ENCODE data around the gene BRWD1.
A peak's percentile ranks its signal among the peaks of the same experiment; 100 is the strongest.
"Not testable (repeated sequence)": the region's sequence is repeated elsewhere in the genome, so short reads cannot be mapped to it uniquely, and the experiment has no call there.

Gene BRWD1

DNA sequence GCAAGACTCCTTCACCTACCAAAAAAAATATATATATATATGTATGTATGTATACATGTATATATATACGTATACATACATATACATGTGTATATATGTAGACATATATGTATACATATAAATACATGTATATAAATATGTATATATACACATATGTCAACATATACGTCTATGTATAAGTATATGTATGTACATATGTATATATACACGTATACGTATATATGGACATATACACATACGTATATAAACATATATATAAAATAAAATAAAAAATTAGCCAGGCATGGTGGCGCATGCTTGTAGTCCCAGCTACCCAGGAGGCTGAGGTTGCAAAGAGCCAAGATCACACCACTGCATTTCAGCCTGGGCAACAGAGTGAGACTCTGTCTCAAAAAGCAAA lies 31.6 kb downstream of the BRWD1 start:
- no peak for DNase-seq (ENCODE audit: low spot score)

- DNase-seq (ENCODE audit: low spot score) = no peak
Measured at GRCh38 chr21:39281207-39281606, 32.2 kb downstream of the BRWD1 start.

DNA sequence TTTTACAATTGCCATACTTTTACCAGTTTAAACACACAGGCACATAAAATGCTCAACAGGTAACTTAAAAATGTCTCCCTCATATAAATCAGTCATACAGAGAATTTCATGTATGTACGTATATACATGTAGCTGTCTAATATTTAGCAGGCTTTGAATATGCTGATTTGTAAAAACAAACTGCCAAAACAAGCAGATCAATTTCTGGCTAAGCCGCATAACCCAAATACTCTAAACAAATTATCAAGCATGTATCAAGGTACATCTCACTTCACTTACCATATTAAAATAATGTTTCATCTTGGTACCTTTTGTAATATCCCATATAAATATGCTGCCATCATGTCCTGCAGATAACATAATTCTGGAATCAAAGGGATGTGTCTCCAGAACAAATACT lies 43.8 kb downstream of the BRWD1 start:
- DNase-seq (ENCODE audit: low spot score) = no peak

- no peak for DNase-seq (ENCODE audit: low spot score)
Measured at GRCh38 chr21:39265603-39266002, 47.8 kb downstream of the BRWD1 start.

DNA sequence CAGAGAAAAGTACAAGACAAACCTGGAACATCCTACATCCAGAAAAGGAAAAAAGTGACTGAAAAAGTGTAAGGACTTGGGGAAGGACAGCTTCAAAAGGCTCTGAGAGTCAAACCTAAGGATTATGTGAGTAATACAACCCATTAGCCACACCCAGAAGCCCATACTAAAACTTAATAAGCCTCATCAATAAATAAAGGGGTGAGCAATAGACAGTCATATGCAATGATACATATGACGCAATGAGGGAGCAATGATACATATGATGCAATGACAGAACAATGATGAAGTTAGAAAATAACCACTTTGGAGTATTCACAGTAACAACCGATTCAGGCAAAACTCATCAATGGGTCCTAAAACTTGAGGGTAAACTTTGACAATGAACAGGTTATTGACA lies 50.1 kb downstream of the BRWD1 start:
- DNase-seq (ENCODE audit: low spot score) = peak; percentile 62

- no peak for DNase-seq (ENCODE audit: low spot score)
Measured at GRCh38 chr21:39258207-39258606, 55.2 kb downstream of the BRWD1 start.

DNA sequence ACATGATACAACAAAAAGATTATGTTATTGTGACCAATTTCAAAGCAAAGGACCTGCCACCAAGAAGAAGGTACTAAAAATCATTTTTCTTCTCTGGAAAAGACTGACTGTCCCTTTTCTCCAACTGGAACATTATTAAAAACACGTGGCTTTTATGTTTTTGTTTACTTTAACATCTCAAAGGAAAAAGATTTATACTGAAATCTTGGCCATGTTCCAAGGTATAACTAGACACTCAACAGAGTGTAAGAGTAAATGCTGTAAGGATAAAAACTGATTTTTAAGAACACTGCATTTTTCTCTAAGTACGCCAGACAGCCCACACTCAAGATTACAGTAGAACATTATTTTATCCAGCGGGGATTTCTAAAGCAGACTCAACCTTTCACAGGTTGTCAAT lies 62.1 kb downstream of the BRWD1 start:
- no peak for DNase-seq (ENCODE audit: low spot score)

GRCh38 chr21:39238275-39238674 lies 75.2 kb downstream of the BRWD1 start:
- no peak for DNase-seq (ENCODE audit: low spot score)

- no peak for DNase-seq (ENCODE audit: low spot score)
Measured at GRCh38 chr21:39232861-39233291, 80.6 kb downstream of the BRWD1 start.

DNA sequence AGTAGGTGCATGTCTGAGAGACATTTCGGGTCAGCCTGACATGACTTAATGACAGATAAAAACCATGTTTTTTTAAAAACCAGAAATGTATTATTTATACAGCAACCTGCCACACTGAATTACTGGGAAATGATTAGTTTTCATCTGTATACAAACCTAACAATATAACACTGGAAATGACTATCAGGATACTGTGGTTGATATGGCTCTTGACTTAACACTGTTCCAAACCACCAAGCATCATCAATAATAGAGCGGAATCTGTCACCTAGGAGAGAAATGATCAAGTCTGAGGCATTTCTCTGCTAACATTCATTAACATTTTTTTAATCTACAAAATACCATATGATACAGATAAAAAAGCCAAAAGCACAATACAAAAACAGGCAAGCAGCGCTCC lies 88.5 kb downstream of the BRWD1 start:
- no peak for DNase-seq (ENCODE audit: low spot score)

GRCh38 chr21:39221997-39222486 lies 91.4 kb downstream of the BRWD1 start:
- DNase-seq (ENCODE audit: low spot score) = no peak

DNA sequence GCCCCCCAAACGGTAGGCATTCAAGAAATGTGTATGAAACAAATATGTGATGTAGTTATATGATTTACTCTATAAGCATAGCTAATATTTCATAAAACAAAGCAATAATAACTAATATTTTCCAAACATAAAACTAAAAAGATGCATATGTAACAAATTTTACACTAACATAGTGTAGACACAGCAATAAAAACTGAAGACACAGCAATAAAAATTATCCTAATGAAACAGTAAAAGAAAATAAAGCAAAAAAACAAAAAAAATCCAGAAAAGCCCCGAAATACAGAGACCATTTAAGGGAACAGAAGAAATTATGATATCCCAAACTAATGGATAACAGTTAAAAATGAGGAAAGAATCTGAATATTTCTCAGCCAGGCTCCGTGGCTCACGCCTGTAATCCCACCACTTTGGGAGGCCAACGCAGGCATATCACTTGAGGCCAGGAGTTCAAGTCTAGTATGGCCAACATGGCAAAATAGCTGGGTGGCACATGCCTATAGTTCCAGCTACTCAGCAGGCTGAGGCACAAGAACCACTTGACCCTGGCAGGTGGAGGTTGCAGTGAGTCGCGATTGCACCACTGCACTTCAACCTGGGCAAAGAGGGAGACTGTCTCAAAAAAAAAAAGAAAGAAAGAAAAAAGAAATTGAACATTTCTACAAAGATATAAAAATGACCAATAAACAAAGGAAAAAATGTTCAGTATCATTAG lies 92.0 kb downstream of the BRWD1 start:
- no peak for DNase-seq (ENCODE audit: low spot score)

- DNase-seq (ENCODE audit: low spot score) = not testable (repeated sequence)
Measured at GRCh38 chr21:39220875-39221274, 92.6 kb downstream of the BRWD1 start.

DNA sequence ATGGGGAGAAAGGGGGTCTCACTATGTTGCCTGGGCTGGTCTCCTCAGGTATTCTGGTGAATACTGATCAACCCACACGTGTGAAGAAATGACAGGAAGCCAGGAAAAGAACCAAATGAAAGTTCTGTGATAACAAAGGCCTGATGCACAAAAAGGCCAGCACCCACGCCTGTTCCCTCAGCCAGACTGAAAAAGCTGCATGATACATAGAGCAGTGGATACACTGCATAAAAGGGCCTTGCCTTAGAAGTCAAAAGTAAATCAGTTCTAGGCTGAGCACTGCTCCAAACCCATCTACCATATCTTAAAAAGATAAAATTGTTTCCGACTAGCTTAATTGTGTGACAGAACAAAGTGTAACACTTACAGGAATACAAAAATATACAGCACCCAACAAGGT lies 93.3 kb downstream of the BRWD1 start:
- DNase-seq (ENCODE audit: low spot score) = no peak

GRCh38 chr21:39218082-39218409 lies 95.4 kb downstream of the BRWD1 start:
- DNase-seq (ENCODE audit: low spot score) = no peak

- DNase-seq (ENCODE audit: low spot score) = no peak
Measured at GRCh38 chr21:39217356-39218081, 95.9 kb downstream of the BRWD1 start.

GRCh38 chr21:39216290-39216689 lies 97.1 kb downstream of the BRWD1 start:
- DNase-seq (ENCODE audit: low spot score) = no peak

DNA sequence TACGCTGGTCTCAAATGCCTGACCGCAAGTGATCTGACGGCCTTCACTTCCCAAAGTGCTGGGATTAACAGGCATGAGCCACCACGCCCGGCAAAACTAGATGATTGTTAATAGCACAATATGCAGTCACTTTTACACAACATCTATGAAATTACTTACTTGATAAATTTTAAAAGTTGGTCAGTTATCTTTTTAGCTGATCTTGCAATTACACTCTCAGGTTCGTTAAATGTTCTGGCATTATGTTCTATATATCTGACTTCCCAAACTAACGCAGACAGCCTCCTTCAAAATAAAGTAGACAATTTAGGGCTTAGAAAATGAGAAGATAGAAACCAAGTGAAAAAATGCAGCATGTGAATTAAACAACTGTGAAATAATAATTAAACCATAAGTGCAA lies 98.4 kb downstream of the BRWD1 start:
- DNase-seq (ENCODE audit: low spot score) = no peak

GRCh38 chr21:39209334-39209688 lies 104.1 kb downstream of the BRWD1 start:
- no peak for DNase-seq (ENCODE audit: low spot score)

DNA sequence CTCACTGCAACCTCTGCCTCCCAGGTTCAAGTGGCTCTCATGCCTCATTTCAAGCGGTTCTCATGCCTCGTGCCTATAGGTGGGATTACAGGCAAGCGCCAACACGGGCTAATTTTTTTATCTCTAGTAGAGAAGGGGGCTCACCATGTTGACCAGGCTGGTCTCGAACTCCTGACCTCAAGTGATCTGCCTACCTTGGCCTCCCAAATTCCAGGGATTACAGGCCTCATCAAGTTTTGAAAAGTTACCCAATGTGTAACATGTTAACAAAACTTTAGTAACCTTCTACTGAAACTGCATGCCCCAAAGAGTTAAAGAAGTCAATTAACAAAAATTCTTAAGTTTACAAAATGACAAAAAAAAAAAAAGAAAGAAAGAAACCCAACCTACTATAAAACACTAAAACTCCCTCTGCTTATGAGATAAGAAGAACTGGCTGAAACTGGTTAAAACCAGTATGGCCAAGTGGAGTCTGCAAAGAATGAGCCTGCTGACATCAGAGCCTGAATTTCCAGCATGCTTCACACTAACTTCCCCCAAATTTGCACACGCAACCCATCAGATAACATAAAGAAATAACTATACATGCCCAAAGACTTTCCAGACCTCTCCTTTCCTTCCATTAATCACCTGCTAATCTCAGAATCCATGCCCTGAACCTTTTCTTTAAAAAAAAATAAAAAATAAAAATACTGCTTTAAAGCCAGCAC lies 104.7 kb downstream of the BRWD1 start:
- no peak for DNase-seq (ENCODE audit: low spot score)

DNA sequence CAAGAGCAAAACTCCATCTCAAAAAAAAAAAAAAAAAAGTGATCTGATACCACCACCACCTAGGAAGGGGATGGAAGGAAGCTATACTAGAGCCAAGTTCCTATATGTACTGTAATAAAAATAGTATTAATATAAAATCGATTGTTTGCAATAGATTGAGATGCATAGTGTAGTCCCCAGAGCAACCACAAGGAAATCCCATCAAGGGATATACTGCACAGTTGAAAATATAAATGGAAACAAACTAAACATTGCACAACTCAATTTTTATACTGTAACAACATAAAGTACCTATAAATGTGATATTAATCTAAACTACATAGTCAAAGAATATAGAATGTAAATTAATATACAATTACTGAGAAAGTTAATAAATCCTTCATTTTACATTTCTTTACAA lies 109.3 kb downstream of the BRWD1 start:
- DNase-seq (ENCODE audit: low spot score) = no peak

- DNase-seq (ENCODE audit: low spot score) = no peak
Measured at GRCh38 chr21:39198800-39199199, 114.6 kb downstream of the BRWD1 start.
